ENCODE data around the gene SMG1.

DNA sequence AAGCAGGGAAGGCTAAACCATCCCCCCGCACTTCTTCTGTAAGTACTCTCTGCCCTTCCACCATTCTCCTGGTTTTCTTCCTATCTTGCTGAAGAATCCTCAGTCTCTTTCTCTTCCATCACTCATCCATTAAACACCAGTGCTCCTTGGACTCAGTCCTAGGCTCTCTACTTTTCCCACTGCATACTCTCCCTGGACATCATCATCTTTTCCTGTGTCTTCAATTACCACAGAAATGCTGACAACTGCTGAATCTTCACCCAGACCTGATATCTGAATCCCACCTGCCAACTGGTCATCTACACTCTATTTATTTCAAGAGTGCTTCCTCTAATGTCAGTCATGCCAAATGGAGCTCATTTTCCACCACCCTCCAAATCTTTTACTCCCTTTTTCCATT, 71.0 kb downstream of the SMG1 start:
- TF ChIP-seq, protein P1, sequence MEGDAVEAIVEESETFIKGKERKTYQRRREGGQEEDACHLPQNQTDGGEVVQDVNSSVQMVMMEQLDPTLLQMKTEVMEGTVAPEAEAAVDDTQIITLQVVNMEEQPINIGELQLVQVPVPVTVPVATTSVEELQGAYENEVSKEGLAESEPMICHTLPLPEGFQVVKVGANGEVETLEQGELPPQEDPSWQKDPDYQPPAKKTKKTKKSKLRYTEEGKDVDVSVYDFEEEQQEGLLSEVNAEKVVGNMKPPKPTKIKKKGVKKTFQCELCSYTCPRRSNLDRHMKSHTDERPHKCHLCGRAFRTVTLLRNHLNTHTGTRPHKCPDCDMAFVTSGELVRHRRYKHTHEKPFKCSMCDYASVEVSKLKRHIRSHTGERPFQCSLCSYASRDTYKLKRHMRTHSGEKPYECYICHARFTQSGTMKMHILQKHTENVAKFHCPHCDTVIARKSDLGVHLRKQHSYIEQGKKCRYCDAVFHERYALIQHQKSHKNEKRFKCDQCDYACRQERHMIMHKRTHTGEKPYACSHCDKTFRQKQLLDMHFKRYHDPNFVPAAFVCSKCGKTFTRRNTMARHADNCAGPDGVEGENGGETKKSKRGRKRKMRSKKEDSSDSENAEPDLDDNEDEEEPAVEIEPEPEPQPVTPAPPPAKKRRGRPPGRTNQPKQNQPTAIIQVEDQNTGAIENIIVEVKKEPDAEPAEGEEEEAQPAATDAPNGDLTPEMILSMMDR (conservative IDR thresholded peaks at IDR 0.05), result no peak
- no peak for TF ChIP-seq ZFX (IDR thresholded peaks at IDR 0.05)

Measured in C4-2B (cell line).